ENCODE results near the gene NAV3.
"Not testable (repeated sequence)": the region's sequence is repeated elsewhere in the genome, so short reads cannot be mapped to it uniquely, and the experiment has no call there.

Gene NAV3

GRCh38 chr12:78096909-78097597 lies 266.4 kb downstream of the NAV3 start:
- DNase-seq (ENCODE audit: extremely low spot score, insufficient read length, low read depth) (no peak), FAIRE-seq (no peak)

GRCh38 chr12:78099806-78100205 lies 269.1 kb downstream of the NAV3 start:
- DNase-seq (ENCODE audit: extremely low spot score, insufficient read length, low read depth), result no peak

GRCh38 chr12:78101113-78101876 lies 270.6 kb downstream of the NAV3 start:
- DNase-seq (ENCODE audit: extremely low spot score, insufficient read length, low read depth) (no peak), FAIRE-seq (no peak)

More at GRCh38 chr12:78099806-78100205, 269.1 kb downstream of the NAV3 start:
- no peak for FAIRE-seq

- DNase-seq (ENCODE audit: extremely low spot score, insufficient read length, low read depth) (no peak), FAIRE-seq (no peak)
Measured at GRCh38 chr12:78101946-78102635, 271.4 kb downstream of the NAV3 start.

GRCh38 chr12:78102801-78103200 lies 272.1 kb downstream of the NAV3 start:
- FAIRE-seq, result not testable (repeated sequence)

GRCh38 chr12:78115889-78116288 lies 285.2 kb downstream of the NAV3 start:
- DNase-seq (ENCODE audit: extremely low spot score, insufficient read length, low read depth) (no peak), FAIRE-seq (no peak)

More at GRCh38 chr12:78102801-78103200, 272.1 kb downstream of the NAV3 start:
- not testable (repeated sequence) for DNase-seq (ENCODE audit: extremely low spot score, insufficient read length, low read depth)

- FAIRE-seq (no peak), DNase-seq (ENCODE audit: extremely low spot score, insufficient read length, low read depth) (no peak)
Measured at GRCh38 chr12:78118036-78118435, 287.3 kb downstream of the NAV3 start.

GRCh38 chr12:78118486-78118885 lies 287.8 kb downstream of the NAV3 start:
- DNase-seq (ENCODE audit: extremely low spot score, insufficient read length, low read depth) (no peak), FAIRE-seq (no peak)

- DNase-seq (ENCODE audit: extremely low spot score, insufficient read length, low read depth) (no peak), FAIRE-seq (no peak)
Measured at GRCh38 chr12:78119351-78119918, 288.7 kb downstream of the NAV3 start.

GRCh38 chr12:78120306-78120705 lies 289.6 kb downstream of the NAV3 start:
- DNase-seq (ENCODE audit: extremely low spot score, insufficient read length, low read depth), result no peak
- no peak for FAIRE-seq

GRCh38 chr12:78120866-78121560 lies 290.3 kb downstream of the NAV3 start:
- FAIRE-seq, result no peak
- no peak for DNase-seq (ENCODE audit: extremely low spot score, insufficient read length, low read depth)

GRCh38 chr12:78121969-78122610 lies 291.4 kb downstream of the NAV3 start:
- DNase-seq (ENCODE audit: extremely low spot score, insufficient read length, low read depth), result no peak
- FAIRE-seq, result no peak

GRCh38 chr12:78128211-78128610 lies 297.5 kb downstream of the NAV3 start:
- no peak for FAIRE-seq
- no peak for DNase-seq (ENCODE audit: extremely low spot score, insufficient read length, low read depth)

GRCh38 chr12:78143717-78144116 lies 313.0 kb downstream of the NAV3 start:
- no peak for FAIRE-seq
- no peak for DNase-seq (ENCODE audit: extremely low spot score, insufficient read length, low read depth)

GRCh38 chr12:78145398-78145797 lies 314.7 kb downstream of the NAV3 start:
- FAIRE-seq (no peak), DNase-seq (ENCODE audit: extremely low spot score, insufficient read length, low read depth) (no peak)

GRCh38 chr12:78146365-78146772 lies 315.7 kb downstream of the NAV3 start:
- FAIRE-seq, result peak; percentile 67
- DNase-seq (ENCODE audit: extremely low spot score, insufficient read length, low read depth), result no peak

GRCh38 chr12:78149459-78149858 lies 318.8 kb downstream of the NAV3 start:
- no peak for FAIRE-seq
- DNase-seq (ENCODE audit: extremely low spot score, insufficient read length, low read depth), result no peak

- DNase-seq (ENCODE audit: extremely low spot score, insufficient read length, low read depth) (no peak), FAIRE-seq (no peak)
Measured at GRCh38 chr12:78155546-78155945, 324.9 kb downstream of the NAV3 start.

GRCh38 chr12:78156751-78157150 lies 326.1 kb downstream of the NAV3 start:
- no peak for FAIRE-seq
- DNase-seq (ENCODE audit: extremely low spot score, insufficient read length, low read depth), result no peak

Measured in GM18507 (cell line).